Activated CD4-positive, alpha-beta T cell treated with anti-CD3 and anti-CD28 coated beads, Interleukin-2, amount 10 ng/mL, durations not matched to agents 7 days and 5 days (primary cell): ENCODE results near the gene WWOX. TPM values are rescaled to one million over a fixed set of nuclear protein-coding genes. Genes with fewer than 3 reads are reported as not detected.

Experiments used
- CTCF ChIA-PET: fragments of 350-600 bp; sonication (Branson Sonifier 250); formaldehyde crosslinking; loops from one replicate; lab custom pipeline; 2021; ENCODE audit warnings: antibody characterized with exemption; lab: Charles Lee
- POLR2A ChIA-PET: fragments of 350-600 bp; sonication (Branson Sonifier 250); formaldehyde crosslinking; loops from one replicate; lab custom pipeline; 2021; ENCODE audit warnings: antibody characterized with exemption; lab: Charles Lee
- DNase-seq: peaks from one replicate; pipeline ENCODE4 v3.0.0-alpha.2; 2020
- H3K27ac Mint-ChIP-seq: one replicate; pipeline ENCODE4 v1.8.0; 2021; ENCODE audit warnings: mild to moderate bottlenecking, moderate library complexity, mixed read lengths
- H3K27me3 Mint-ChIP-seq: one replicate; pipeline ENCODE4 v1.8.0; 2021; ENCODE audit warnings: mixed read lengths
- H3K36me3 Mint-ChIP-seq: one replicate; pipeline ENCODE4 v1.8.0; 2021; ENCODE audit warnings: low read depth, mixed read lengths
- H3K4me1 Mint-ChIP-seq: one replicate; pipeline ENCODE4 v1.8.0; 2021; ENCODE audit warnings: mixed read lengths
- H3K4me3 Mint-ChIP-seq: one replicate; pipeline ENCODE4 v1.8.0; 2021; ENCODE audit warnings: mild to moderate bottlenecking, moderate library complexity, mixed read lengths
- H3K9me3 Mint-ChIP-seq: one replicate; pipeline ENCODE4 v1.8.0; 2021; ENCODE audit warnings: mixed read lengths
- total RNA-seq, 2 experiments: library from RNA; stranded (reverse); gene quantifications; one replicate each; pipeline ENCODE4 v1.2.3, GENCODE V29; 2021

Gene WWOX
- total RNA-seq, 2 experiments from 2014 or later, result 22.2 to 28.9 TPM

GRCh38 chr16:78134944-78135619 lies 35.6 kb downstream of the WWOX start:
- H3K4me1 Mint-ChIP-seq, result peaks cover 14% of the 10 kb centered on the region
- POLR2A ChIA-PET, result no interaction called here
- no peak for DNase-seq
- no peak overlapping the region for H3K27ac Mint-ChIP-seq
- CTCF ChIA-PET, result no interaction called here
- no peak overlapping the region for H3K4me3 Mint-ChIP-seq
- peaks cover 2% of the 10 kb centered on the region for H3K9me3 Mint-ChIP-seq
- H3K36me3 Mint-ChIP-seq, result peaks cover 5% of the 10 kb centered on the region
- H3K27me3 Mint-ChIP-seq, result no peaks in the 10 kb centered on the region

GRCh38 chr16:78137179-78137578 lies 37.7 kb downstream of the WWOX start:
- peaks cover 14% of the 10 kb centered on the region for H3K4me1 Mint-ChIP-seq
- H3K27me3 Mint-ChIP-seq, result no peaks in the 10 kb centered on the region
- CTCF ChIA-PET, result interaction anchor here (0.6 kb wide), 1 partner anchor 1554 kb away, joined by 3 read pairs; no protein-coding TSS in a partner anchor
- no peak overlapping the region for H3K4me3 Mint-ChIP-seq
- POLR2A ChIA-PET, result no interaction called here
- peaks cover 2% of the 10 kb centered on the region for H3K9me3 Mint-ChIP-seq
- H3K27ac Mint-ChIP-seq, result no peak overlapping the region
- DNase-seq, result no peak
- H3K36me3 Mint-ChIP-seq, result peaks cover 2% of the 10 kb centered on the region

- POLR2A ChIA-PET, result no interaction called here
- Mint-ChIP-seq H3K4me3 (no peak overlapping the region), H3K36me3 (no peaks in the 10 kb centered on the region), H3K27ac (no peak overlapping the region), H3K4me1 (peaks cover 14% of the 10 kb centered on the region), H3K9me3 (peaks cover 2% of the 10 kb centered on the region), H3K27me3 (no peaks in the 10 kb centered on the region)
- DNase-seq, result no peak
- CTCF ChIA-PET, result no interaction called here
Observed at GRCh38 chr16:78137782-78138616, 38.5 kb downstream of the WWOX start.

GRCh38 chr16:78140818-78141466 lies 41.5 kb downstream of the WWOX start:
- no peak for DNase-seq
- no peaks in the 10 kb centered on the region for H3K36me3 Mint-ChIP-seq
- no peak overlapping the region for H3K4me3 Mint-ChIP-seq
- H3K27ac Mint-ChIP-seq, result no peak overlapping the region
- POLR2A ChIA-PET, result interaction anchor here (0.7 kb wide), 1 partner anchor 554 kb away, joined by 8 read pairs; no protein-coding TSS in a partner anchor
- CTCF ChIA-PET, result no interaction called here
- no peaks in the 10 kb centered on the region for H3K27me3 Mint-ChIP-seq
- peaks cover 2% of the 10 kb centered on the region for H3K9me3 Mint-ChIP-seq
- H3K4me1 Mint-ChIP-seq, result no peaks in the 10 kb centered on the region

GRCh38 chr16:78142788-78143187 lies 43.3 kb downstream of the WWOX start:
- Mint-ChIP-seq H3K36me3 (no peaks in the 10 kb centered on the region), H3K27me3 (no peaks in the 10 kb centered on the region), H3K4me3 (no peak overlapping the region), H3K9me3 (peaks cover 2% of the 10 kb centered on the region), H3K27ac (no peak overlapping the region), H3K4me1 (no peaks in the 10 kb centered on the region)
- POLR2A ChIA-PET, result no interaction called here
- no peak for DNase-seq
- CTCF ChIA-PET, result no interaction called here

GRCh38 chr16:78146807-78147206 lies 47.4 kb downstream of the WWOX start:
- no peaks in the 10 kb centered on the region for H3K36me3 Mint-ChIP-seq
- no peak for DNase-seq
- no peak overlapping the region for H3K27ac Mint-ChIP-seq
- H3K4me1 Mint-ChIP-seq, result no peaks in the 10 kb centered on the region
- no peak overlapping the region for H3K4me3 Mint-ChIP-seq
- POLR2A ChIA-PET, result no interaction called here
- no peaks in the 10 kb centered on the region for H3K27me3 Mint-ChIP-seq
- CTCF ChIA-PET, result interaction anchor here (0.6 to 0.9 kb wide), 2 partner anchors 14 to 45 kb away, joined by 3 read pairs; no protein-coding TSS in a partner anchor
- H3K9me3 Mint-ChIP-seq, result no peaks in the 10 kb centered on the region

- Mint-ChIP-seq H3K4me3 (no peak overlapping the region), H3K4me1 (no peaks in the 10 kb centered on the region), H3K36me3 (no peaks in the 10 kb centered on the region), H3K9me3 (no peaks in the 10 kb centered on the region), H3K27me3 (no peaks in the 10 kb centered on the region), H3K27ac (no peak overlapping the region)
- DNase-seq, result no peak
- ChIA-PET POLR2A (no interaction called here), CTCF (interaction anchor here (0.7 kb wide), 2 partner anchors 16 to 46 kb away, joined by 3 to 4 read pairs; no protein-coding TSS in a partner anchor)
Observed at GRCh38 chr16:78147911-78148401, 48.5 kb downstream of the WWOX start.

GRCh38 chr16:78150233-78150632 lies 50.8 kb downstream of the WWOX start:
- Mint-ChIP-seq H3K27me3 (no peaks in the 10 kb centered on the region), H3K4me3 (no peak overlapping the region), H3K27ac (no peak overlapping the region), H3K4me1 (peaks cover 2% of the 10 kb centered on the region), H3K36me3 (no peaks in the 10 kb centered on the region), H3K9me3 (no peaks in the 10 kb centered on the region)
- POLR2A ChIA-PET, result no interaction called here
- DNase-seq, result no peak
- CTCF ChIA-PET, result no interaction called here

GRCh38 chr16:78154729-78155461 lies 55.4 kb downstream of the WWOX start:
- CTCF ChIA-PET, result no interaction called here
- DNase-seq, result no peak
- H3K4me3 Mint-ChIP-seq, result no peak overlapping the region
- POLR2A ChIA-PET, result no interaction called here
- peaks cover 2% of the 10 kb centered on the region for H3K4me1 Mint-ChIP-seq
- H3K36me3 Mint-ChIP-seq, result no peaks in the 10 kb centered on the region
- H3K27me3 Mint-ChIP-seq, result no peaks in the 10 kb centered on the region
- no peak overlapping the region for H3K27ac Mint-ChIP-seq
- no peaks in the 10 kb centered on the region for H3K9me3 Mint-ChIP-seq

- CTCF ChIA-PET, result no interaction called here
- H3K4me1 Mint-ChIP-seq, result peaks cover 2% of the 10 kb centered on the region
- no peaks in the 10 kb centered on the region for H3K9me3 Mint-ChIP-seq
- H3K27ac Mint-ChIP-seq, result no peak overlapping the region
- no peak for DNase-seq
- no peak overlapping the region for H3K4me3 Mint-ChIP-seq
- no peaks in the 10 kb centered on the region for H3K27me3 Mint-ChIP-seq
- no peaks in the 10 kb centered on the region for H3K36me3 Mint-ChIP-seq
- POLR2A ChIA-PET, result no interaction called here
Observed at GRCh38 chr16:78155791-78156345, 56.4 kb downstream of the WWOX start.

GRCh38 chr16:78161023-78161729 lies 61.7 kb downstream of the WWOX start:
- H3K4me3 Mint-ChIP-seq, result no peak overlapping the region
- ChIA-PET POLR2A (no interaction called here), CTCF (no interaction called here)
- no peaks in the 10 kb centered on the region for H3K27me3 Mint-ChIP-seq
- no peaks in the 10 kb centered on the region for H3K9me3 Mint-ChIP-seq
- H3K36me3 Mint-ChIP-seq, result no peaks in the 10 kb centered on the region
- H3K4me1 Mint-ChIP-seq, result no peaks in the 10 kb centered on the region
- H3K27ac Mint-ChIP-seq, result no peak overlapping the region
- no peak for DNase-seq
